Naive thymus-derived CD4-positive, alpha-beta T cell (primary cell): ENCODE results near the gene HCCS. TPM values are rescaled to one million over a fixed set of nuclear protein-coding genes. Genes with fewer than 3 reads are reported as not detected.

ENCODE experiments used
- ATAC-seq: fragments of 150-1000 bp; cut with Tn5 transposase; 2 replicates; pipeline ENCODE4 v1.10.0; 2021; ENCODE audit warnings: mild to moderate bottlenecking, moderate library complexity
- CTCF ChIA-PET: fragments of 350-600 bp; sonication (Branson Sonifier 250); formaldehyde crosslinking; loops from one replicate; lab custom pipeline; 2021; ENCODE audit warnings: antibody characterized with exemption; lab: Charles Lee
- POLR2A ChIA-PET: fragments of 350-600 bp; sonication (Branson Sonifier 250); formaldehyde crosslinking; loops from one replicate; lab custom pipeline; 2021; ENCODE audit warnings: antibody characterized with exemption, inconsistent platforms; lab: Charles Lee
- DNase-seq, 9 donors: peaks; one replicate each; pipeline versions ENCODE4 v3.0.0 to v3.0.0-alpha.2; 2020 to 2022; ENCODE audit warnings: mixed read lengths in 1 of 9
- H3K27ac ChIP-seq: one replicate; pipeline ENCODE4 v1.7.0; 2013; ENCODE audit warnings: mild to moderate bottlenecking, low read depth, low read length, moderate library complexity
- H3K27me3 ChIP-seq, 2 donors: one replicate each; pipeline ENCODE4 v1.7.0; 2013; ENCODE audit warnings: low read length in 2 of 2, mild to moderate bottlenecking in 2 of 2, moderate library complexity in 2 of 2; ENCODE audit not compliant: control insufficient read depth in 2 of 2, insufficient read depth in 2 of 2
- H3K36me3 ChIP-seq, 3 experiments: 1 replicate in 2 of 3; 2 replicates in 1 of 3; pipeline ENCODE4 v1.7.0; 2013; ENCODE audit warnings: low read length in 3 of 3, mild to moderate bottlenecking in 3 of 3, moderate library complexity in 1 of 3; ENCODE audit not compliant: insufficient read depth in 3 of 3, control insufficient read depth in 2 of 3
- H3K4me1 ChIP-seq, 2 donors: one replicate each; pipeline ENCODE4 v1.7.0; 2013; ENCODE audit warnings: low read length in 2 of 2, mild to moderate bottlenecking in 2 of 2, moderate library complexity in 1 of 2; ENCODE audit not compliant: control insufficient read depth in 2 of 2, insufficient read depth in 2 of 2
- H3K4me3 ChIP-seq: 2 replicates; pipeline ENCODE4 v1.7.0; 2013; ENCODE audit warnings: mild to moderate bottlenecking, low read length
- H3K9me3 ChIP-seq, 3 experiments: 1 replicate in 2 of 3; 2 replicates in 1 of 3; pipeline ENCODE4 v1.7.0; 2013; ENCODE audit warnings: low read length in 3 of 3; ENCODE audit not compliant: control insufficient read depth in 2 of 3
- H3K27ac Mint-ChIP-seq, 9 donors: one replicate each; pipeline ENCODE4 v1.8.0; 2020 to 2022; ENCODE audit warnings: mixed read lengths in 9 of 9, mild to moderate bottlenecking in 8 of 9, moderate library complexity in 5 of 9, inconsistent platforms in 2 of 9
- H3K27me3 Mint-ChIP-seq, 5 donors: one replicate each; pipeline ENCODE4 v1.8.0; 2021 to 2022; ENCODE audit warnings: mixed read lengths in 5 of 5, mild to moderate bottlenecking in 1 of 5
- H3K36me3 Mint-ChIP-seq, 5 donors: one replicate each; pipeline ENCODE4 v1.8.0; 2020 to 2022; ENCODE audit warnings: mixed read lengths in 5 of 5, mild to moderate bottlenecking in 3 of 5, inconsistent platforms in 1 of 5
- H3K4me1 Mint-ChIP-seq, 7 donors: one replicate each; pipeline ENCODE4 v1.8.0; 2020 to 2022; ENCODE audit warnings: mixed read lengths in 7 of 7, mild to moderate bottlenecking in 3 of 7, inconsistent platforms in 1 of 7
- H3K4me3 Mint-ChIP-seq, 10 donors: one replicate each; pipeline ENCODE4 v1.8.0; 2020 to 2022; ENCODE audit warnings: mild to moderate bottlenecking in 10 of 10, mixed read lengths in 10 of 10, moderate library complexity in 6 of 10, inconsistent platforms in 2 of 10
- H3K9me3 Mint-ChIP-seq, 11 donors: one replicate each; pipeline ENCODE4 v1.8.0; 2020 to 2022; ENCODE audit warnings: mixed read lengths in 11 of 11, mild to moderate bottlenecking in 4 of 11, inconsistent platforms in 1 of 11, moderate library complexity in 1 of 11
- intact Hi-C, 2 donors: fragments of 100-400 bp; cut with micrococcal nuclease; formaldehyde crosslinking; loops; one replicate each; pipeline ENCODE4 v1.15.1; 2023
- polyA plus RNA-seq, 2 donors: library from polyadenylated mRNA; unstranded; fragments of 300-500 nt; fragmentation: Illumina TruSeq; gene quantifications; one replicate each; pipeline ENCODE4 v1.2.3, GENCODE V29; 2021
- total RNA-seq, 6 experiments: library from RNA in 5 of 6; stranded (reverse) in 5 of 6; gene quantifications; 1 replicate in 5 of 6; 2 replicates in 1 of 6; pipeline ENCODE4 v1.2.3 and lab custom pipeline; 2021 to 2026

The HCCS gene
- total RNA-seq = 10 to 100 TPM in 4 of 5 experiments, 1 to 10 TPM in 1; 5.6 to 19.9 (median 13.3) TPM
- polyA plus RNA-seq = 10 to 100 TPM; 15.5 to 20.4 TPM
- 5.4 reads per million, percentile 25 among the genes with 10 or more reads in this experiment for total RNA-seq (lab: John Stamatoyannopoulos, UW)

GRCh38 chrX:11111037-11111851, at the start of gene HCCS:
HCCS (plus strand) TSS chrX:11111332; CDS start chrX:11112061, 729 bp downstream.
- Mint-ChIP-seq H3K27ac (peak within 1 kb of the TSS in 7 of 9 donors; percentile 90 to 99 (median 96)), H3K4me1 (peaks cover 7 to 33% (median 24%) of the 10 kb centered on the region in 7 donors), H3K4me3 (peak within 1 kb of the TSS in 4 of 10 donors; percentile 95 to 98 (median 96)), H3K9me3 (peaks cover 0 to 2% (median 0%) of the 10 kb centered on the region in 11 donors), H3K36me3 (peaks cover 0 to 6% (median 5%) of the 10 kb centered on the region in 5 donors), H3K27me3 (no peaks in the 10 kb centered on the region)
- Histone ChIP-seq H3K4me1 (no peaks in the 10 kb centered on the region), H3K4me3 (peak within 1 kb of the TSS; percentile 73), H3K9me3 (no peaks in the 10 kb centered on the region), H3K27me3 (no peaks in the 10 kb centered on the region), H3K27ac (peak within 1 kb of the TSS; percentile 87), H3K36me3 (peaks cover 3 to 12% (median 7%) of the 10 kb centered on the region in 3 experiments)
- peak; percentile 94 for ATAC-seq
- ChIA-PET CTCF (no interaction called here), POLR2A (interaction anchor here (0.6 kb wide), 2 partner anchors 686 to 1648 kb away, joined by 3 read pairs; no protein-coding TSS in a partner anchor)
- DNase-seq = peak; percentile 59 to 86 (median 81)
- intact Hi-C loops = loop anchor here (1.0 to 5.0 kb wide), 5 partner anchors 648 to 1769 kb away; partner anchors contain the start of gene MSL3 (in 1 of the 2)

DNA sequence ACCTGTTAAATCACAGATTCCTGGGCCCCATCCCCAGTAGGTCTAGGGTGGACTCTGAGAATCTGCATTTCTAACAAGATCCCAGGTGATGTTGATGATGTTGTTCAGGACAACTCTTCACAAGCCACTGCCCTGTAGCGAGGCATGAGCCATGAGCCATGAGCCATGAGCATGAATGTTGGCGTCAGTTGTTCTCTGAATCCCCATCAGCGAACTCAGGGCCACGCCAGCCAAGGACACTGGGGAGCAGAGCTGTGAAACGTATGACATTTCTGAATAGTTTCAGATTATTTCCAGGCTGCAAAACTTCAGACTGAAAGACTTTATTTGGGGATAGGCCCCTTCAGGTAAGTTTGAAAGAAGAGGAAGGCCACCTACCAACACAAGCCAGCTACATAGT, 46.9 kb upstream of the HCCS start:
- H3K9me3 ChIP-seq = no peaks in the 10 kb centered on the region
- Mint-ChIP-seq H3K9me3 (no peaks in the 10 kb centered on the region), H3K27ac (no peak overlapping the region), H3K36me3 (no peaks in the 10 kb centered on the region), H3K27me3 (no peaks in the 10 kb centered on the region), H3K4me3 (no peak overlapping the region), H3K4me1 (no peaks in the 10 kb centered on the region)
- intact Hi-C loops = no loop called here
- no peak overlapping the region for H3K27ac ChIP-seq
- no peak for DNase-seq
- ChIA-PET POLR2A (no interaction called here), CTCF (no interaction called here)
- H3K4me3 ChIP-seq = no peak overlapping the region
- no peaks in the 10 kb centered on the region for H3K4me1 ChIP-seq
- H3K27me3 ChIP-seq = no peaks in the 10 kb centered on the region
- ATAC-seq = no peak
- H3K36me3 ChIP-seq = no peaks in the 10 kb centered on the region

- DNase-seq = no peak
- no peak for ATAC-seq
- no peak overlapping the region for H3K4me3 ChIP-seq
- ChIA-PET POLR2A (no interaction called here), CTCF (no interaction called here)
- Mint-ChIP-seq H3K27me3 (no peaks in the 10 kb centered on the region), H3K4me1 (no peaks in the 10 kb centered on the region), H3K36me3 (no peaks in the 10 kb centered on the region), H3K4me3 (no peak overlapping the region), H3K27ac (no peak overlapping the region), H3K9me3 (no peaks in the 10 kb centered on the region)
- no peaks in the 10 kb centered on the region for H3K27me3 ChIP-seq
- H3K27ac ChIP-seq = no peak overlapping the region
- no peaks in the 10 kb centered on the region for H3K4me1 ChIP-seq
- H3K36me3 ChIP-seq = no peaks in the 10 kb centered on the region
- intact Hi-C loops = no loop called here
- H3K9me3 ChIP-seq = no peaks in the 10 kb centered on the region
These were observed 46.1 kb upstream of the HCCS start for GRCh38 chrX:11064851-11065600.

- Mint-ChIP-seq H3K36me3 (no peaks in the 10 kb centered on the region), H3K4me3 (no peak overlapping the region), H3K27me3 (no peaks in the 10 kb centered on the region), H3K4me1 (no peaks in the 10 kb centered on the region), H3K27ac (no peak overlapping the region), H3K9me3 (no peaks in the 10 kb centered on the region)
- Histone ChIP-seq H3K9me3 (no peaks in the 10 kb centered on the region), H3K36me3 (no peaks in the 10 kb centered on the region), H3K4me1 (no peaks in the 10 kb centered on the region), H3K27me3 (no peaks in the 10 kb centered on the region), H3K4me3 (no peak overlapping the region), H3K27ac (no peak overlapping the region)
- intact Hi-C loops = no loop called here
- DNase-seq = no peak
- no peak for ATAC-seq
- POLR2A ChIA-PET = no interaction called here
- CTCF ChIA-PET = no interaction called here
These were observed 44.3 kb upstream of the HCCS start for GRCh38 chrX:11066812-11067211.

GRCh38 chrX:11073381-11073780, 37.8 kb upstream of the HCCS start:
- no peaks in the 10 kb centered on the region for H3K36me3 ChIP-seq
- H3K27me3 ChIP-seq = no peaks in the 10 kb centered on the region
- no peak overlapping the region for H3K27ac ChIP-seq
- no peak for DNase-seq
- H3K4me1 ChIP-seq = no peaks in the 10 kb centered on the region
- Mint-ChIP-seq H3K36me3 (no peaks in the 10 kb centered on the region), H3K27ac (no peak overlapping the region), H3K9me3 (no peaks in the 10 kb centered on the region), H3K27me3 (no peaks in the 10 kb centered on the region), H3K4me3 (no peak overlapping the region), H3K4me1 (no peaks in the 10 kb centered on the region)
- POLR2A ChIA-PET = no interaction called here
- H3K9me3 ChIP-seq = no peaks in the 10 kb centered on the region
- ATAC-seq = no peak
- H3K4me3 ChIP-seq = no peak overlapping the region
- CTCF ChIA-PET = no interaction called here
- intact Hi-C loops = no loop called here

GRCh38 chrX:11080741-11081305, 30.3 kb upstream of the HCCS start:
- no peak overlapping the region for H3K4me3 Mint-ChIP-seq
- intact Hi-C loops = no loop called here
- Histone ChIP-seq H3K27me3 (no peaks in the 10 kb centered on the region), H3K4me1 (no peaks in the 10 kb centered on the region), H3K4me3 (no peak overlapping the region), H3K36me3 (no peaks in the 10 kb centered on the region), H3K9me3 (no peaks in the 10 kb centered on the region), H3K27ac (no peak overlapping the region)
- no peaks in the 10 kb centered on the region for H3K4me1 Mint-ChIP-seq
- ChIA-PET POLR2A (no interaction called here), CTCF (no interaction called here)
- H3K9me3 Mint-ChIP-seq = no peaks in the 10 kb centered on the region
- no peaks in the 10 kb centered on the region for H3K36me3 Mint-ChIP-seq
- no peaks in the 10 kb centered on the region for H3K27me3 Mint-ChIP-seq
- no peak overlapping the region for H3K27ac Mint-ChIP-seq
- ATAC-seq (no peak), DNase-seq (no peak)
